ENCODE results near the gene LMTK3. TPM values are rescaled to one million over a fixed set of nuclear protein-coding genes. Genes with fewer than 3 reads are reported as not detected.

LMTK3 gene
- polyA plus RNA-seq, 6 donors from 2014 or later, result not detected

GRCh38 chr19:48484931-48485612 is 26.6 kb downstream of the LMTK3 start:
- Mint-ChIP-seq H3K36me3 (no peaks in the 10 kb centered on the region), H3K27me3 (peaks cover 0 to 17% (median 12%) of the 10 kb centered on the region in 3 donors), H3K4me1 (peaks cover 9 to 20% (median 19%) of the 10 kb centered on the region in 3 donors), H3K9me3 (no peaks in the 10 kb centered on the region), H3K27ac (no peak overlapping the region), H3K4me3 (no peak overlapping the region)
- ATAC-seq (ENCODE audit: low read depth in 2 of 2) (no peak), DNase-seq (no peak)

- Mint-ChIP-seq H3K27ac (no peak overlapping the region), H3K9me3 (no peaks in the 10 kb centered on the region), H3K4me1 (peaks cover 13 to 19% (median 16%) of the 10 kb centered on the region in 3 donors), H3K4me3 (no peak overlapping the region), H3K36me3 (no peaks in the 10 kb centered on the region), H3K27me3 (peaks cover 0 to 17% (median 12%) of the 10 kb centered on the region in 3 donors)
- no peak for DNase-seq
- ATAC-seq (ENCODE audit: low read depth in 2 of 2), result no peak
Measured at GRCh38 chr19:48484247-48484893, 27.3 kb downstream of the LMTK3 start.

GRCh38 chr19:48483301-48483700 is 28.3 kb downstream of the LMTK3 start:
- H3K9me3 Mint-ChIP-seq, result no peaks in the 10 kb centered on the region
- no peak for ATAC-seq (ENCODE audit: low read depth in 2 of 2)
- peak overlapping the region in 1 of 8 donors; percentile 37 for H3K4me3 Mint-ChIP-seq
- DNase-seq, result no peak
- H3K27me3 Mint-ChIP-seq, result peaks cover 0 to 13% (median 12%) of the 10 kb centered on the region in 3 donors
- no peak overlapping the region for H3K27ac Mint-ChIP-seq
- peaks cover 13 to 20% (median 19%) of the 10 kb centered on the region in 3 donors for H3K4me1 Mint-ChIP-seq
- H3K36me3 Mint-ChIP-seq, result no peaks in the 10 kb centered on the region

DNA sequence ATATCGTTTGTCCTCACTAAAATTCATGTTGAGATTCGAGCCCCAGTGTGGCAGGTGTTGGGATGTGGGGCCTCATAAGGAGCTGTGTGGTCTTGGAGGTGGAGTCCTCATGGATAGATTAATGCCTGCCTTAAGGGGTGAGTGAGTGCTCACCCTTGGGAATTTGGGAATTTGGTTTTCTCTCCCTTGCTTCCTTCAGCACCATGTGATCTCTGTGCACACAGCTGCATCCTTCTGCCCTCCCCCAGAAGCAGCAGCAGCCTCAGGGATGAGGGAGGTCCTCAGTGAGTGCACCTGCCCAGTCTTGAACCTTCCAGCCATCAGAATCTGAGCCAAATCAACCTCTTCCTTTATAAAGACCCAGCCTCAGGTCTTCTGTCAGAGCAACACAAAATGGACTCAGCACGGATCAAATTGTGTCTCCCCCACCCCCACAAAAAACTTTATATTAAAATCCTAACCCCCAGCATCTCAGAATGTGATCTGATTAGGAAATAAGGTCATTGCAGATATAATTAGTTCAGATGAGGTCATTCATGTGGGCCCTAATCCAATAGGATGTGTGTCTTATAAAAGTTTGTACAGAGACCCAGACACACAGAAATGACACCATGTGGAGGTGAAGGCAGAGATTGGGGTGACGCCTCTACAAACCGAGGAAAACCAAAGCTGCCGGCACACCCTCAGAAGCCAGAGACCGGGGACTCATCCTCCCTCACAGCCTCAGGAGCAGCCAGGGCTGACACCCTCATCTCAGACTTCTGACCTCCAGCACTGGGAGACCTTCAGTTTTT is 29.6 kb downstream of the LMTK3 start:
- peak overlapping the region in 7 of 8 donors; percentile 48 to 94 (median 86) for H3K4me3 Mint-ChIP-seq
- H3K27ac Mint-ChIP-seq, result peak overlapping the region in 2 of 6 donors; percentile 16 to 41
- ATAC-seq (ENCODE audit: low read depth in 2 of 2), result no peak
- H3K36me3 Mint-ChIP-seq, result no peaks in the 10 kb centered on the region
- peaks cover 0 to 12% (median 8%) of the 10 kb centered on the region in 3 donors for H3K27me3 Mint-ChIP-seq
- DNase-seq, result no peak
- no peaks in the 10 kb centered on the region for H3K9me3 Mint-ChIP-seq
- peaks cover 13 to 19% (median 18%) of the 10 kb centered on the region in 3 donors for H3K4me1 Mint-ChIP-seq

GRCh38 chr19:48480558-48481500 is 30.8 kb downstream of the LMTK3 start:
- Mint-ChIP-seq H3K4me1 (peaks cover 13 to 19% (median 18%) of the 10 kb centered on the region in 3 donors), H3K27ac (peak overlapping the region; percentile 21 to 85 (median 66)), H3K4me3 (peak overlapping the region; percentile 77 to 94 (median 91)), H3K36me3 (no peaks in the 10 kb centered on the region), H3K27me3 (peaks cover 0 to 12% (median 0%) of the 10 kb centered on the region in 3 donors), H3K9me3 (no peaks in the 10 kb centered on the region)
- DNase-seq (peak; percentile 47), ATAC-seq (ENCODE audit: low read depth in 2 of 2) (peak; percentile 81 to 83)

DNA sequence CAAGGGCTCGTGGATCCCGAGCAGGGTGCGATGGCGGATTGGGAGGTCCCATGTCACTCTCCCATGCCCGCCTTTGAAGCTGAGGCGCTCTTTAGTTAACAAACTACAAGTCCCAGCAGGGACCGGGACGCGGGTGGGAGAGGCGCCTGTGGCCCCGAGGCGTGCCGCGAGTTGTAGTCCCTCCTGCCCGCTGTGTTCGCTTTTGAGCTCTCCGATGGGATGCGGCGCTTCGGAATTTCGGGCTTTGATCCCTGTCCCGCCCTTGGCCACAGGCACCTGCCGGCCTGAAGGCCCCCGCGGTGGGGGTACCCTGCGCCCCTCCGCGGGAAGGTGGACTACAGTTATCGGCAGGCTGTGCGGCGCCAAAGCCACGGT is 31.5 kb downstream of the LMTK3 start:
- peaks cover 15 to 19% (median 18%) of the 10 kb centered on the region in 3 donors for H3K4me1 Mint-ChIP-seq
- peak; percentile 57 to 69 for ATAC-seq (ENCODE audit: low read depth in 2 of 2)
- peak overlapping the region in 3 of 6 donors; percentile 42 to 88 (median 82) for H3K27ac Mint-ChIP-seq
- peak overlapping the region; percentile 77 to 94 (median 91) for H3K4me3 Mint-ChIP-seq
- H3K36me3 Mint-ChIP-seq, result no peaks in the 10 kb centered on the region
- no peaks in the 10 kb centered on the region for H3K9me3 Mint-ChIP-seq
- peaks cover 0 to 12% (median 0%) of the 10 kb centered on the region in 3 donors for H3K27me3 Mint-ChIP-seq
- no peak for DNase-seq

DNA sequence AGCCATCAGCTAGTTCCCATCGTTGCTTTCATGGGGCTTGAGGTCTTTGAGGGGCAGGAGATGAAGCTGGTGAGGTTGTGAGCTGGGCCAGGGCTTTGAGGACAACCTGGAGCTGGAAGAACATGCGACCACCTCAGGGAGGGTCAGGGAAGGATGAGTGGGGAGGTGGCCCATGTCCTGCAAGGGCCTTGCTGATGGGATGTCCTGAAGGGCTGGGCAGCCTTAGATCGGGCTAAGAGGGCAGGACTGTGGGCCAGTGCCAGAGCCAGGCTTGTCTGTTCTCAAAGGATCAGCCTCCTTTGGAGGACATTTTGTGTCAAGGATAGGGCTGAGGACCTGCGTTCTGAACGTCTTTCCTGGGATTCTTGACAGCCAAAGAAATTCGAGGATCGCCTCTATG is 31.9 kb downstream of the LMTK3 start:
- Mint-ChIP-seq H3K27ac (peak overlapping the region in 2 of 6 donors; percentile 42 to 88), H3K36me3 (peaks cover 0 to under 1% of the 10 kb centered on the region in 2 donors)
- no peak for ATAC-seq (ENCODE audit: low read depth in 2 of 2)

DNA sequence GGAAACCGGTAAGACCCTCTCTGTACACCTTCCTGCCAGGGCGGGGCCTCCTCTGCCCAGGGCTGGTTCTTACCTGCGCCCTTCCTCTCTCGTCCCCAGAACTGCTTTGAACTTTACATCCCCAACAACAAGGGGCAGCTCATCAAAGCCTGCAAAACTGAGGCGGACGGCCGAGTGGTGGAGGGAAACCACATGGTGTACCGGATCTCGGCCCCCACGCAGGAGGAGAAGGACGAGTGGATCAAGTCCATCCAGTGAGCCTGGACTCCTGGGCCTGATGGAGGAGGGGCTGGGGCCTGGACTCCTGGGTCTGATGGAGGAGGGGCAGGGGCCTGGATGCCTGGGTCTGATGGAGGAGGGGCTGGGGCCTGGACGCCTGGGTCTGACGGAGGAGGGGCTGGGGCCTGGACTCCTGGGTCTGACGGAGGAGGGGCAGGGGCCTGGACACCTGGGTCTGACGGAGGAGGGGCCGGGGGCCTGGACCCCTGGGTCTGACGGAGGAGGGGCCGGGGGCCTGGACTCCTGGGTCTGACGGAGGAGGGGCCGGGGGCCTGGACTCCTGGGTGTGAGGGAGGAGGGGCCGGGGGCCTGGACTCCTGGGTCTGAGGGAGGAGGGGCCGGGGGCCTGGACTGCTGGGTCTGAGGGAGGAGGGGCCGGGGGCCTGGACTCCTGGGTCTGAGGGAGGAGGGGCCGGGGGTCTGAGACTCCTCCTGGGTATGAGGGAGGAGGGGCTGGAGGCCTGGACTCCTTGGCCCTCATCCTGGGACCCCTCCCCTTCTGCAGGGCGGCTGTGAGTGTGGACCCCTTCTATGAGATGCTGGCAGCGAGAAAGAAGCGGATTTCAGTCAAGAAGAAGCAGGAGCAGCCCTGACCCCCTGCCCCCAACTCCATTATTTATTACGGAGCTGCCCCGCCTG is 33.0 kb downstream of the LMTK3 start:
- Mint-ChIP-seq H3K9me3 (no peaks in the 10 kb centered on the region), H3K27ac (no peak overlapping the region), H3K27me3 (peaks cover 0 to 3% (median 0%) of the 10 kb centered on the region in 3 donors), H3K4me1 (peaks cover 13 to 19% (median 15%) of the 10 kb centered on the region in 3 donors), H3K36me3 (peaks cover 4 to 8% of the 10 kb centered on the region in 2 donors), H3K4me3 (peak overlapping the region in 2 of 8 donors; percentile 77 to 86)
- DNase-seq (no peak), ATAC-seq (ENCODE audit: low read depth in 2 of 2) (no peak)

More for the DNA sequence above, 31.9 kb downstream of the LMTK3 start:
- H3K27me3 Mint-ChIP-seq, result peaks cover 0 to 12% (median 0%) of the 10 kb centered on the region in 3 donors
- no peaks in the 10 kb centered on the region for H3K9me3 Mint-ChIP-seq
- H3K4me3 Mint-ChIP-seq, result peak overlapping the region; percentile 77 to 94 (median 91)
- DNase-seq, result no peak
- peaks cover 15 to 19% (median 18%) of the 10 kb centered on the region in 3 donors for H3K4me1 Mint-ChIP-seq

GRCh38 chr19:48477698-48478338 is 33.8 kb downstream of the LMTK3 start:
- H3K27ac Mint-ChIP-seq, result no peak overlapping the region
- ATAC-seq (ENCODE audit: low read depth in 2 of 2), result no peak
- H3K36me3 Mint-ChIP-seq, result peaks cover 4 to 8% of the 10 kb centered on the region in 2 donors
- H3K4me1 Mint-ChIP-seq, result peaks cover 13 to 19% (median 15%) of the 10 kb centered on the region in 3 donors
- no peak for DNase-seq
- H3K4me3 Mint-ChIP-seq, result peak overlapping the region in 1 of 8 donors; percentile 15
- no peaks in the 10 kb centered on the region for H3K27me3 Mint-ChIP-seq
- no peaks in the 10 kb centered on the region for H3K9me3 Mint-ChIP-seq

GRCh38 chr19:48477067-48477685 is 34.5 kb downstream of the LMTK3 start:
- DNase-seq, result no peak
- no peaks in the 10 kb centered on the region for H3K27me3 Mint-ChIP-seq
- H3K4me1 Mint-ChIP-seq, result peaks cover 15 to 19% (median 16%) of the 10 kb centered on the region in 3 donors
- H3K36me3 Mint-ChIP-seq, result peaks cover 4 to 8% of the 10 kb centered on the region in 2 donors
- H3K27ac Mint-ChIP-seq, result no peak overlapping the region
- no peaks in the 10 kb centered on the region for H3K9me3 Mint-ChIP-seq
- no peak for ATAC-seq (ENCODE audit: low read depth in 2 of 2)
- peak overlapping the region in 2 of 8 donors; percentile 25 to 29 for H3K4me3 Mint-ChIP-seq

GRCh38 chr19:48476176-48476575 is 35.5 kb downstream of the LMTK3 start:
- Mint-ChIP-seq H3K36me3 (peaks cover 4 to 9% of the 10 kb centered on the region in 2 donors), H3K27me3 (no peaks in the 10 kb centered on the region), H3K27ac (peak overlapping the region in 1 of 6 donors; percentile 15), H3K9me3 (no peaks in the 10 kb centered on the region), H3K4me1 (peaks cover 15 to 21% (median 19%) of the 10 kb centered on the region in 3 donors), H3K4me3 (no peak overlapping the region)
- DNase-seq (no peak), ATAC-seq (ENCODE audit: low read depth in 2 of 2) (no peak)

Measured in naive B cell (primary cell).